A673 (cell line): ENCODE results near the gene CLASRP.

Experiments
- CTCF ChIP-seq: fragments of 300-800, 200-600 bp; sonication (generic); conservative IDR thresholded peaks from 2 replicates; pipeline ENCODE4 v1.5.1; 2017; ENCODE audit warnings: low read depth, mild to moderate bottlenecking, antibody characterized with exemption, low read length, moderate library complexity, mixed read lengths
- EZH2 ChIP-seq: fragments of 200-600 bp; sonication (generic); IDR thresholded peaks from 2 replicates; pipeline ENCODE4 v1.6.1; 2017; ENCODE audit warnings: borderline replicate concordance, low read depth, mild to moderate bottlenecking, mixed read lengths, antibody characterized with exemption, low read length; ENCODE audit not compliant: poor library complexity, severe bottlenecking

DNA sequence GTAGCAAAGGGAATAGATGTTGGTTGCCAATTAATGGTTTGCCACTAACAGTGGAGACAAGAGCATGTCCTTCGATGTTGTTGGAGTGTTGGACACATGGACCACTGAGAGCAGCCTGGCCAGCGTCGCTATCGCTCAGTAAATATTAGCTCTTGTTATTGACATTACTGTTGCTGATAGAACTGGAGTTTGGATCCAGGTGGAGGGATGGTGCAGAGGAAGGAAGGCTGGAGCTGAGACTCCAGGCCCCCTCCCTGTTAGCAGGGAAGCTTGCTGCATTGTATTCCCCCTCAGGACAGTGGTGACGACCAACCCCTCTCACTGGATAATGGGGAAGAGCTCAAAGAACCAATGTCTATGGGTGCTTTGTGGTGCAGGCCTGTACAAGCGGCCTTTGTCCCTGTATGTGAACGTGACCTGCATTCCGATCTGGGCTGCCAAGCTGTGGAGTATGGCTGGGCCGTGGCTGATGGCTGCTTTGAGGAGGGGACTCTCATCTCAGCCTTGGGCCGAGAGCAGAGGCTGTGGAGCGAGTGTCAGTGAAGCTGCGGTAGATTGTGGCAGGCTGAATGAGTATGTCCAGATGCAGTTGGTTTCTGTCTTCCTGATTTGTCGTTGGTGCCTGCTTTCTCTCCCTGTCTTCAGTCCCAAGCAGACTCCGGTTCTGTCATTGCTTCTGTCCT, 7.0 kb downstream of the CLASRP start:
- TF ChIP-seq CTCF (no peak), EZH2 (no peak)
